HG03442 (cell line): Measurements from ENCODE around the gene ATP1A2.

ENCODE experiments used
- ATAC-seq: cut with Tn5 transposase; IDR thresholded peaks from one replicate; pipeline ENCODE4 v1.9.1; 2021; ENCODE audit warnings: mild to moderate bottlenecking, moderate library complexity; ENCODE audit not compliant: unreplicated experiment

The ATP1A2 gene

DNA sequence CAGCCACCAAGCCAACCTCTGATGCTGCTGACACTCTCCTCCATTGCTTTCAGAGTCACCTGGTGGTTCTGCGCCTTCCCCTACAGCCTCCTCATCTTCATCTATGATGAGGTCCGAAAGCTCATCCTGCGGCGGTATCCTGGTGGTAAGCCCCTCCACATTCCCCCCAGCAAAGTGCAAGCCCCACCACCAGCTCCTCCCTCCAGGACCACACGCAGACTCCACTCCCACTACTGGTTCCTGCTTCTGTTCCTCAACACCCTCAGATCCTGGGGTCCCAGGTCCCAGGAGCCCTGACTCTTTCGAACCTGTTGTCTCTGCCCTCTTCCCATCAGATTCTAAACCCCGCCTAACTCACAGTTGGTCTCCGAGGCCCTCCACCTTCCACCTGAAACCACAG, 24.3 kb downstream of the ATP1A2 start:
- ATAC-seq = no peak

DNA sequence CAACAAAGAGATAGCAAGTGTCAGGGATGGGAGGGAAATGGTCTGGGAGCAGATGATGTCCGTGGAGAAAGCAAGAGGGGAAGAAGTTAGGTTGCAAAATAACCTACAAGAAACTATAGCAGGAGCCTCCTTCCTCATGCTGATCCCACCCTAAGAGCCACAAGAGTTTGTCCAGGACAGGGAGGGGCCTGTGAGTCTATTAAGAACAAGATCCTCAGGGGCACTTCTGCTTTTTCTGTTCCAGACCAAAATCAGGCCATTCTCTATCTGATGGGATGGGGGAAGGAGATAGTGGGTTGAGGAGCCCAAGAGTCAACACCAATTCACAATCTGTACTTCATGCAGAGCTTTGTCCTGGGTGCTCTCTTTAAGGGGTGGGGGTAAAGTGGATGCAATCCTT, 28.1 kb downstream of the ATP1A2 start:
- no peak for ATAC-seq

- no peak for ATAC-seq
Measured at GRCh38 chr1:160144921-160145320, 29.4 kb downstream of the ATP1A2 start.

- no peak for ATAC-seq
Measured at GRCh38 chr1:160146107-160146506, 30.5 kb downstream of the ATP1A2 start.

DNA sequence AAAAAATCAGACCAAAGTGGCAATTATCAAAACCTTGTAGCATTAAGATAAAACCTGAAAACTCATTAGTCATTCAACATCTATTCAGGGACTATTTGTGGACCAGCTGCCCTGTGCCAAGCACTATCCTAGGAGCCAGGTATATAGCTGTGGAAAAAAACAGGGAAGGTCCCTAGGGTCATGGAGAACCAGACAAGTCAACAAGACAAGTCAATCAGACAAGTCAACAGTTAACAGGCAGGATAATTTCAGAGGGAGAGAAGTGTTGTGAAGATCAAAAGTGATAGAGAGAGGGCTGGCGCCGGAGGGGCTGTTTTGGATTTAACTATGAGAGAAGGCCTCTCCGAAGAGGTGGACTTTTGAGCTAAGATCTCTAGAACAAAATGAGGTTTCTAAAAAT, 32.6 kb downstream of the ATP1A2 start:
- ATAC-seq = no peak

DNA sequence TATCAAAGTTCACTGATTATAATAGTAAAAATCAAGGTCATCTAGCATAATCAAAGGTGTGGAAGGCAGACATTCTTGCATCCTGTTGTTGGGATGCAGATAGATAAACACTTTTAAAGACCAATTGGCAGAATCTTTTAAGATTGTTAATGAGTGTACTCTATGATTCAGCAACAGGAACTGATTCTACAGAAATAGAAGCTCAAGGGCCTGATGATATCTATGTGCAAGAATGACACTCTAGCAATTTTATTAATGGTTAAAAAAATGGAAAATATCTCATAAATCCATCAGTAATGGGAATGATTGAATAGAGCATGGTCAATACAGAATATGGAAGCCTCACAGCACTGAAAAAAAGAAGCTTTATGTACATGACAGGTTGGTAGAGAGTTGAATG, 33.7 kb downstream of the ATP1A2 start:
- no peak for ATAC-seq

- no peak for ATAC-seq
Measured at GRCh38 chr1:160149716-160150115, 34.2 kb downstream of the ATP1A2 start.

GRCh38 chr1:160151303-160151702, 35.7 kb downstream of the ATP1A2 start, which contains the start of gene ATP1A4:
ATP1A4 (plus strand) TSS chr1:160151603; CDS start chr1:160152041, 438 bp downstream.
- no peak for ATAC-seq

DNA sequence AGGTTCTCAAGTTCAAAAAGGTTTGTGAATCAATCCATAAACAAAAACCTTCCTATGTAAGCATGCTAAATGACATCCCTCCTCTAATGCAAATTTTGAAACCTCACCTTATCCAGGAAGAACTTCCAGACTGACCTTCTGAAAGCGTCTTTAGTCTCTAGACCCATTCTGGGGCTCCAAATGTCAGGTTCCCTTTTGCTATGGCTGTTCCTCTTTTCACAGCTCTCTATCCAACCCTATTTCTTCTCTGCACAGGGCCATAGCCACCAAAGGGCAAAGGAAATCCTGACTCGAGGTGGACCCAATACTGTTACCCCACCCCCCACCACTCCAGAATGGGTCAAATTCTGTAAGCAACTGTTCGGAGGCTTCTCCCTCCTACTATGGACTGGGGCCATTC, 39.2 kb downstream of the ATP1A2 start:
- ATAC-seq = no peak

DNA sequence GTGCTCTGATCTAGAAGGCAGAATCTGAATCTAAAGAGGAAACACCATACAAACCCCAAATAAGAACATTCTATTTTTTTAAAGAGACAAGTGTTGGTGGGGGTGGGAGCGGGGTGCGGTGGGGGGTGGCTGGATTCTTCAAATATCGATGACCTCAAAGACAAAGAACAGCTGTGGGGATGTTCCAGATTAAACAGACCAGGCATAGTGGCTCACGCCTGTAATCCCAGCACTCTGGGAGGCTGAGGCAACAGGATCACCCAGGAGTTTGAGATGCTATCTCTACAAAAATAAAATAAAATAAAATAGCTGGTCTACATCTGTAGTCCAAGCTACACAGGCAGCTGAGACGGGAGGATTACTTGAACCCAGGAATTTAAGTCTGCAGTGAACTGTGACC, 40.8 kb downstream of the ATP1A2 start:
- ATAC-seq = no peak

DNA sequence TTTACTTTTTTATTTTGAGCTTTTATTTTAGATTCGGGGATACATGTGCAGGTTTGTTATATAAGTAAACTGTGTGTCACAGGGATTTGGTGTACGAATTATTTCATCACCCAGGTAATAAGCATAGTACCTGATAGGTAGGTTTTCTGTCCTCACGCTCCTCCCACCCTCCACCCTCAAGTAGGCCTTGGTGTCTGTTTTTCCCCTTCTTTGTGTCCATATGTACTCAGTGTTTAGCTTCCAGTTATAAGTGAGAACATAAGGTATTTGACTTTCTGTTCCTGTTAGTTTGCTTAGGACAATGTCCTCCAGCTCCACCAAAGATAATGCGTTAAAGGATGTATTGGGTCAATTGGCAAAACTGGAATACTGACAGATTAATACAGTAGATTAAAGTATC, 41.6 kb downstream of the ATP1A2 start:
- ATAC-seq = no peak

GRCh38 chr1:160158031-160158430, 42.5 kb downstream of the ATP1A2 start:
- ATAC-seq = no peak

DNA sequence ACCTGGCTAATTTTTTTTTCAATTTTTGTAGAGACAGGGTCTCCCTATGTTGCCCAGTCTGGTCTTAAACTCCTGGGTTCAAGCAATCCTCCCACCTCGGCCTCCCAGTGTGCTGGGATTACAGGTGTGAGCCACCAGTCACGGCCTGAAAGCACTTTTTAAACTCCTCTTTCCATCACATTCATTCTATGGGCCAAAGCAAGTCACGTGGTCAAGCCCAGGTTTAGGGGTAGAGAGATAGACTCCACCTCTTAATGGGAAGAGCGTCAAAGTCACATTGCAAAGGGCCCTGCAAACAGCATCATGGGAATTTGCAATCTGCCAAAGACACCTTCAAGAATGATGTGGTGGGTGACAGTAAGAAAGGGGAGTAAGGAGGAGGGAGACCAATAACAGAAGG, 43.0 kb downstream of the ATP1A2 start:
- no peak for ATAC-seq

GRCh38 chr1:160159846-160160245, 44.3 kb downstream of the ATP1A2 start:
- no peak for ATAC-seq

DNA sequence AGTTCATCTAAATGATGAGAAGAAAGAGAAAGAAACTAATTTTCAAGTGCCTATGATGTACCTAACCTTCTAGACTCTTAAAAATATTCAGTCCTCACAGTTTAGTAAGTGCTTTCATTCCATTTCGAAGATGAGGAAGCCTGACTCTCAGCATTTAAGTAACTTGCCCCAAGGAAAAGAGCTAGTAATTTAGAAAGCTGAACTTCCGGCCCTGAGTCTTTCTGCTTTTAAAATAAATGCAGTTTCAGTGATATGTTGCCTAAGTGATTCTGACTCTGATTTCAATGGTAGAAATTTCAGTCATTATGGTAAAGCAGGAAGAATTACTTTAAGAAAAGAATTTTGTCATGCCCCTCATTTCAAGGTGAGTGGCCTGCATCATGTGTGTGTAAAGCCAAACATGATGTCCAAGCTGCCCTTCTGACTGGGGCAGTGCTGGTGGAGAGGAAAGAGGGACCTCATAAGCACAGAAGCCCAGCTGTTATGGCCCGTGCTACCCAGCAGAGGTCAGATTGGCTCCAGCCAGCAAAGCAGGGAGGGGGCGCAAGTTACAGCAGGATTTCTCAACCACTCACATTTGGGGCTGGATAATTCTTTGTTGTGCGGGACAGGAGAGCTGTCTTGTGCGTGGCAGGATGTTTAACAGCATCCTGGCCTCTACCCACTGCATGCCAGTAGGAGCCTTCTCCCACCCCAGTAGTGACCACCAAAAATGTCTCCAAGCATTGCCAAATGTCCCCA, 46.6 kb downstream of the ATP1A2 start:
- no peak for ATAC-seq

DNA sequence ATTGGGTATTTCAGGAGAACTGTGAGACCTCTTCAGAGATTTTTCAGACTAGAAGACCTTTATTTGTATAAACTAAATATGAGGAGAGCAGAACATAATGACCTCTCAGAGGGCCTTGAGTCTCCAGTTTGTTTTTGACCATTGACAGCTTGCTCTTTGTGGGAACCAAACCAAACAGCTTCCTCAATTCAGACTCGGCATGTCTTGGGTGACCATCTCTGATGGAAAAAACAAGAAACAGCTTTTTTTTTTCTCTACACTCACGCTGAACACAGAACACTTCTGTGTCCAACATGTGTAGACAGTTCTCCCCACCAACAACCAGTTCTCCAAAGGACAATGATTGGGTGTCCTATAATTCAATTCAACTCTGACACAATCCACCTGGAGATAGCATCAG, 47.4 kb downstream of the ATP1A2 start:
- ATAC-seq = no peak

DNA sequence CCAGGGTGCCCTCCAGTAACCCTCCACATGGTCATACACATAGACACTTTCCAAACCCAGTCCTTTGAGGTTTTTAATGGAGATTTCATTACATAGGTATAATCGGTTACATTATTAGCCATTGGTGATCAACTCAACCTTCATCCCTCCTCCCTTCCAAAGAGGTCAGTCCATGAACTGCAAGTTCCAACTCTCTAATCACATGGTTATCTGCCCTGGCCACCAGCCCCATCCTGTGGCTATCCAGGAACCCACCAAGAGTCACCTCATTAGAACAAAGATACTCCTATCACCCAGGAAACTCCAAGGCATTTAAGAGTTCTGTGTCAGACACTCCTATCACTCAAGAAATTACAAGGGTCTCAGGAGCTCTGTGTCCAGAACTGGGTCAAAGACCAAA, 48.1 kb downstream of the ATP1A2 start:
- ATAC-seq = no peak

GRCh38 chr1:160164121-160164520, 48.6 kb downstream of the ATP1A2 start:
- no peak for ATAC-seq

- no peak for ATAC-seq
Measured at GRCh38 chr1:160166166-160166868, 50.8 kb downstream of the ATP1A2 start.

DNA sequence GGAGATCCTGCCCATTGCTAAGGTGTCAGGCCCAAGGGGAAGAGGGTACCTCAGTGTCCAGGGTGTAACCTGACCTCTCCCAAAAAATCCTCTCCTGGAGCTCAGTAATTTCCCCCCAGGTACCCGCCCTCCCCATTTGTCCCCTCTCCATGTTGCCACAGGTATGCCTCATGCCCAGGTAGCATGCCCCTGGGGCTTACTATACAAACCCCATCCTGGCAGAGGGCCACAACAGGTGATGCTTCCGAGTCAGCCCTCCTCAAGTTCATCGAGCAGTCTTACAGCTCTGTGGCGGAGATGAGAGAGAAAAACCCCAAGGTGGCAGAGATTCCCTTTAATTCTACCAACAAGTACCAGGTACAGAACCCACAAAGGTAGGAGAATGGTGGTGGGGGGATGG, 51.5 kb downstream of the ATP1A2 start:
- ATAC-seq = no peak

GRCh38 chr1:160167580-160167979, 52.0 kb downstream of the ATP1A2 start:
- no peak for ATAC-seq

- no peak for ATAC-seq
Measured at GRCh38 chr1:160168016-160168415, 52.5 kb downstream of the ATP1A2 start.
